CD14-positive monocyte (primary cell): ENCODE measurements around the gene RABEP2. TPM values are rescaled to one million over a fixed set of nuclear protein-coding genes. Genes with fewer than 3 reads are reported as not detected.

Source experiments
- DNase-seq, 3 donors: peaks; one replicate each; pipeline ENCODE4 v3.0.0-alpha.2; 2011 to 2022
- H2AFZ ChIP-seq: 2 replicates; pipeline ENCODE4 v1.6.0; 2012; ENCODE audit warnings: mild to moderate bottlenecking, low read depth, low read length, inconsistent platforms; ENCODE audit not compliant: insufficient read depth, poor library complexity, severe bottlenecking
- H3K27ac ChIP-seq, 2 donors: 1 replicate in 1 of 2; 2 replicates in 1 of 2; pipeline ENCODE4 v1.5.1; 2012 to 2013; ENCODE audit warnings: low read length in 2 of 2, control low read depth in 1 of 2, inconsistent platforms in 1 of 2, low read depth in 1 of 2, mild to moderate bottlenecking in 1 of 2
- H3K27me3 ChIP-seq, 2 donors: one replicate each; pipeline versions ENCODE4 v1.6.0 to v1.6.1; 2011 to 2013; ENCODE audit warnings: low read length in 2 of 2; ENCODE audit not compliant: control insufficient read depth in 2 of 2, insufficient read depth in 2 of 2
- H3K36me3 ChIP-seq, 2 donors: replicated peaks in 1 of 2; 1 replicate in 1 of 2; 2 replicates in 1 of 2; pipeline versions ENCODE4 v1.5.1 to v1.6.1; 2012 to 2013; ENCODE audit warnings: low read length in 2 of 2, control low read depth in 1 of 2, inconsistent platforms in 1 of 2, mild to moderate bottlenecking in 1 of 2; ENCODE audit not compliant: insufficient read depth in 2 of 2, control insufficient read depth in 1 of 2
- H3K4me1 ChIP-seq, 2 donors: 1 replicate in 1 of 2; 2 replicates in 1 of 2; pipeline versions ENCODE4 v1.5.1 to v1.6.1; 2012 to 2013; ENCODE audit warnings: low read length in 2 of 2, control low read depth in 1 of 2, inconsistent platforms in 1 of 2, mild to moderate bottlenecking in 1 of 2, moderate library complexity in 1 of 2; ENCODE audit not compliant: insufficient read depth in 2 of 2, control insufficient read depth in 1 of 2
- H3K4me2 ChIP-seq: replicated peaks from 2 replicates; pipeline ENCODE3; 2012; ENCODE audit warnings: low read length, moderate library complexity, mild to moderate bottlenecking; ENCODE audit not compliant: poor library complexity, severe bottlenecking; ENCODE audit errors: extremely low read depth
- H3K4me3 ChIP-seq, 3 experiments: fragments of 200-600 bp in 1 of 3; sonication (generic) in 1 of 3; replicated peaks in 1 of 3; 1 replicate in 2 of 3; 2 replicates in 1 of 3; pipeline ENCODE4 v1.5.1; 2011 to 2013; ENCODE audit warnings: low read length in 3 of 3, mild to moderate bottlenecking in 3 of 3, control low read depth in 2 of 3, low read depth in 2 of 3, inconsistent platforms in 1 of 3, moderate library complexity in 1 of 3
- H3K79me2 ChIP-seq: 2 replicates; pipeline ENCODE4 v1.6.0; 2012; ENCODE audit warnings: mild to moderate bottlenecking, control low read depth, inconsistent platforms, low read length, moderate library complexity; ENCODE audit not compliant: insufficient read depth
- H3K9ac ChIP-seq: 2 replicates; pipeline ENCODE4 v1.6.0; 2017; ENCODE audit warnings: low read length, mild to moderate bottlenecking; ENCODE audit not compliant: insufficient read depth, poor library complexity, severe bottlenecking
- H3K9me3 ChIP-seq, 2 donors: replicated peaks in 1 of 2; 1 replicate in 1 of 2; 2 replicates in 1 of 2; pipeline versions ENCODE4 v1.5.1 to v1.6.1; 2012 to 2013; ENCODE audit warnings: low read length in 2 of 2, control low read depth in 1 of 2; ENCODE audit not compliant: control insufficient read depth in 1 of 2, insufficient read depth in 1 of 2
- H4K20me1 ChIP-seq: 2 replicates; pipeline ENCODE4 v1.6.0; 2012; ENCODE audit warnings: mild to moderate bottlenecking, low read length, control low read depth, moderate library complexity; ENCODE audit not compliant: insufficient read depth
- H3K27ac Mint-ChIP-seq, 7 donors: one replicate each; pipeline ENCODE4 v1.8.0; 2020; ENCODE audit warnings: mild to moderate bottlenecking in 7 of 7, mixed read lengths in 7 of 7, moderate library complexity in 6 of 7, inconsistent platforms in 2 of 7
- H3K27me3 Mint-ChIP-seq, 3 donors: one replicate each; pipeline ENCODE4 v1.8.0; 2021 to 2022; ENCODE audit warnings: low read depth in 3 of 3, mild to moderate bottlenecking in 3 of 3, mixed read lengths in 3 of 3, moderate library complexity in 3 of 3, inconsistent platforms in 1 of 3
- H3K36me3 Mint-ChIP-seq, 2 donors: one replicate each; pipeline ENCODE4 v1.8.0; 2020; ENCODE audit warnings: mixed read lengths in 2 of 2, inconsistent platforms in 1 of 2, mild to moderate bottlenecking in 1 of 2
- H3K4me1 Mint-ChIP-seq: one replicate; pipeline ENCODE4 v1.8.0; 2020; ENCODE audit warnings: mild to moderate bottlenecking, mixed read lengths
- H3K4me3 Mint-ChIP-seq, 2 donors: one replicate each; pipeline ENCODE4 v1.8.0; 2020; ENCODE audit warnings: mild to moderate bottlenecking in 2 of 2, mixed read lengths in 2 of 2, moderate library complexity in 1 of 2
- H3K9me3 Mint-ChIP-seq, 7 donors: one replicate each; pipeline ENCODE4 v1.8.0; 2020 to 2022; ENCODE audit warnings: mixed read lengths in 7 of 7, mild to moderate bottlenecking in 6 of 7, moderate library complexity in 6 of 7, inconsistent platforms in 2 of 7
- WGBS: methylation state at CpG from one replicate; pipeline ENCODE4 v1.1.5; 2013; ENCODE audit warnings: missing lambda C conversion rate; ENCODE audit not compliant: insufficient coverage; 5-methylcytosine and 5-hydroxymethylcytosine counted together
- intact Hi-C, 2 donors: fragments of 100-400 bp; cut with micrococcal nuclease; formaldehyde crosslinking; loops; one replicate each; pipeline versions ENCODE4 v1.15.0 to v1.15.1; 2023
- polyA plus RNA-seq, 3 donors: library from polyadenylated mRNA; depleted of rRNA in 1 of 3; unstranded in 2 of 3; stranded (reverse) in 1 of 3; fragments of 300-500 nt in 2 of 3; fragments of >200 nt in 1 of 3; fragmentation: Illumina TruSeq in 2 of 3; gene quantifications; 1 replicate in 2 of 3; 2 replicates in 1 of 3; pipeline ENCODE4 v1.2.3, GENCODE V29; 2012 to 2021
- TF ChIP-seq, protein P1 (sequence below): fragments of 200-600 bp; IDR thresholded peaks from one replicate; pipeline ENCODE4 v1.8.0; 2022; ENCODE audit warnings: antibody characterized with exemption, mild to moderate bottlenecking

RABEP2 gene
- polyA plus RNA-seq, 3 donors, result 1.9 to 21.6 (median 2.5) TPM

DNA sequence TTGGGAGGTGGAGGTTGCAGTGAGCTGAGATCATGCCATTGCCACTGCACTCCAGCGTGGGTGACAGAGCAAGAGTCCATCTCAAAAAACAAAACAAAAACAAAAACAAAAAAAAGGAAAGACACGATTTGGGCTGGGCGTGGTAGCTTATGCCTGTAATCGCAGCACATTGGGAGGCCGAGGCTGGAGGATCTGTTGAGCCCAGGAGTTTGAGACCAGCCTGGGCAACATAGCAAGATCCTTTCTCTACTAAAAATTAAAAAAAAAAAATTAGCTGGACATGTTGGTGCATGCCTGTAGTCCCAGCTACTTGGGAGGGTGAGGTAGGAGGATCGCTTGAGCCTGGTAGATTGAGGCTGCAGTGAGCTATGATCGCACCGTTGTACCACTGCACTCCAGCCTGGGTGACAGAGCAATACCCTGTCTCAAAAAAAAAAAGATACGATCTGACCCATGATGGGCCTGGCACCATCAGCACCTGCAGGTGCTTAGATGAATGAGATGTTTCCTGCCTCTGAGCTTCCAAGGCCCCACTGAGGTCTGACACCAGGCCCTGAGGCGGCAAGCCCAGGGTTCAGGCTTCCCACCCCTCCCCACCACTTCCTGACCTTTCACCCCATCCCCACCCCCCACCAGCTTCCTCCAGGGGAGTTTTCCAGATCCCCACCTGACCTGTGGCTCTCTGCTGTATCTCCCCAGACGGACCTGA is 25.0 kb downstream of the RABEP2 start:
- 94% methylated on average over 8 of the region's 11 CpGs for WGBS
- Histone ChIP-seq H4K20me1 (no peaks in the 10 kb centered on the region), H3K79me2 (no peaks in the 10 kb centered on the region), H3K36me3 (peaks cover 3 to 9% of the 10 kb centered on the region in 2 donors), H3K27me3 (no peaks in the 10 kb centered on the region), H3K9me3 (no peaks in the 10 kb centered on the region), H2AFZ (no peak overlapping the region), H3K4me3 (no peak overlapping the region), H3K9ac (no peak overlapping the region), H3K4me2 (no peak overlapping the region), H3K4me1 (no peaks in the 10 kb centered on the region), H3K27ac (no peak overlapping the region)
- peaks cover 2 to 3% of the 10 kb centered on the region in 2 donors for H3K36me3 Mint-ChIP-seq
- TF ChIP-seq, protein P1, sequence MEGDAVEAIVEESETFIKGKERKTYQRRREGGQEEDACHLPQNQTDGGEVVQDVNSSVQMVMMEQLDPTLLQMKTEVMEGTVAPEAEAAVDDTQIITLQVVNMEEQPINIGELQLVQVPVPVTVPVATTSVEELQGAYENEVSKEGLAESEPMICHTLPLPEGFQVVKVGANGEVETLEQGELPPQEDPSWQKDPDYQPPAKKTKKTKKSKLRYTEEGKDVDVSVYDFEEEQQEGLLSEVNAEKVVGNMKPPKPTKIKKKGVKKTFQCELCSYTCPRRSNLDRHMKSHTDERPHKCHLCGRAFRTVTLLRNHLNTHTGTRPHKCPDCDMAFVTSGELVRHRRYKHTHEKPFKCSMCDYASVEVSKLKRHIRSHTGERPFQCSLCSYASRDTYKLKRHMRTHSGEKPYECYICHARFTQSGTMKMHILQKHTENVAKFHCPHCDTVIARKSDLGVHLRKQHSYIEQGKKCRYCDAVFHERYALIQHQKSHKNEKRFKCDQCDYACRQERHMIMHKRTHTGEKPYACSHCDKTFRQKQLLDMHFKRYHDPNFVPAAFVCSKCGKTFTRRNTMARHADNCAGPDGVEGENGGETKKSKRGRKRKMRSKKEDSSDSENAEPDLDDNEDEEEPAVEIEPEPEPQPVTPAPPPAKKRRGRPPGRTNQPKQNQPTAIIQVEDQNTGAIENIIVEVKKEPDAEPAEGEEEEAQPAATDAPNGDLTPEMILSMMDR, result no peak
- H3K4me1 Mint-ChIP-seq, result no peaks in the 10 kb centered on the region
- H3K9me3 Mint-ChIP-seq, result no peaks in the 10 kb centered on the region
- no peak overlapping the region for H3K4me3 Mint-ChIP-seq
- no peaks in the 10 kb centered on the region for H3K27me3 Mint-ChIP-seq
- DNase-seq, result no peak
- peak overlapping the region in 1 of 7 donors; percentile 71 for H3K27ac Mint-ChIP-seq
- intact Hi-C loops, result no loop called here

DNA sequence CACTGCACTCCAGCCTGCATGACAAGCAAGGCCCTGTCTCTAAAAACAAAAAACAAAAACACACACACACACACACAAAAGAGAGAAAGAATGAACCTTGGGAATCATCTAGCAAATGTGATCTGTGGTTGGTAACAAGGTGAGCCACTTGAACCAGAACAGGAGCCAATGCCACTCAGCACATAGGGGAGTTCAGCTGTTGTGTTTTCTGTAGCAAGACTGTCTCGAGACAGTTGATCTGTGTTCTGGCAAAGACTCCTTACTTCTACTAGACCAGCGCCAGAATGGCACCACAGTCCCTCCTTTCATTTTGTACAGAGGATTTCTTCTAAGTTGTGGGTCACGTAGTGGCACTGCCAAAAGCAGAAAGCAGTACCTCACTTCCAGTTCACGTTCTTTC is 26.1 kb downstream of the RABEP2 start:
- Histone ChIP-seq H2AFZ (no peak overlapping the region), H3K4me3 (no peak overlapping the region), H3K27me3 (no peaks in the 10 kb centered on the region), H3K9ac (no peak overlapping the region), H3K79me2 (no peaks in the 10 kb centered on the region), H3K4me1 (no peaks in the 10 kb centered on the region), H3K4me2 (no peak overlapping the region), H3K36me3 (no peaks in the 10 kb centered on the region), H4K20me1 (no peaks in the 10 kb centered on the region), H3K9me3 (no peaks in the 10 kb centered on the region), H3K27ac (no peak overlapping the region)
- 89% methylated on average over 2 of the region's 4 CpGs for WGBS
- H3K36me3 Mint-ChIP-seq, result no peaks in the 10 kb centered on the region
- no peaks in the 10 kb centered on the region for H3K9me3 Mint-ChIP-seq
- intact Hi-C loops, result no loop called here
- TF ChIP-seq, protein P1, result no peak
- H3K27me3 Mint-ChIP-seq, result no peaks in the 10 kb centered on the region
- DNase-seq, result no peak
- peak overlapping the region in 1 of 7 donors; percentile 47 for H3K27ac Mint-ChIP-seq
- H3K4me3 Mint-ChIP-seq, result no peak overlapping the region
- H3K4me1 Mint-ChIP-seq, result no peaks in the 10 kb centered on the region
